NCI-H748 treated with DMSO at 0.1 percent for 48 hours (cell line): ENCODE data around the gene GDF7.

Source experiments
- DNase-seq: peaks from one replicate; lab custom pipeline; 2025; lab: John Stamatoyannopoulos, UW

GDF7 gene

GRCh38 chr2:20661421-20662307 lies 5.3 kb upstream of the GDF7 start:
- DNase-seq = peak; percentile 39

- DNase-seq = no peak
Observed at GRCh38 chr2:20662308-20662937, 4.5 kb upstream of the GDF7 start.

- DNase-seq = no peak
Observed at GRCh38 chr2:20663196-20664070, 3.5 kb upstream of the GDF7 start.

DNA sequence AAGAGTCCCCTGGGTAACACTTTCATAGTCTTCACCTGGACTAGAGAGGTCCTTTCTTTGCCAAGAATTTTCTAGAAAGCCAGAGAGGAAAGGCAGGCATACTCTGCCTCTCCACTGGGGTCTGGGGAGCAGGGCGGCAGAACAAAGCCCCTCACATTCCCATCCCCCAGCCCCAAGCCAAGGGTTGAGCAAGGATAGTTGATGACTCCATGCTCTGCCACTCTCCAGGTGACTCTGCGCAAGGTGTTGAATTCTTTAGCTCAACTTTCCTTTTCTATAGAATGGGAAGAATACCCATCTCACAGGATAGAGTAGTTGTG lies 2.9 kb upstream of the GDF7 start:
- DNase-seq = no peak

GRCh38 chr2:20664431-20665242 lies 2.3 kb upstream of the GDF7 start:
- DNase-seq = no peak

GRCh38 chr2:20665243-20666004 lies 1.5 kb upstream of the GDF7 start:
- no peak for DNase-seq

DNA sequence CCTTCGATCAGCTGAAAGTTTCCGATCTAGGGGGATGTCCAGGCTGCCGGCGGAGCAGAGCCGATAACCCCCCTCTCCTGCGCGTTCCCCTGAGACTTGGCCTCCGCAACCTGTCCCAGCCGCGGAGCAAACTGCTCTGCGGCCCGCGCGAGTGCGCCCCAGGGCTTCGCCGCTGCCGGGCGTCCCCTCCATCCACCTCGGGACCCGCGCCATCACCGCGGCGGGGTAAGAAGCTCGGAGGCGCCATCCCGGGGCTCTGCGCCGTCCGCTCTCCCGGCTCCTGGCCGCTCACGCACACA lies 990 bp upstream of the GDF7 start:
- DNase-seq = no peak

DNA sequence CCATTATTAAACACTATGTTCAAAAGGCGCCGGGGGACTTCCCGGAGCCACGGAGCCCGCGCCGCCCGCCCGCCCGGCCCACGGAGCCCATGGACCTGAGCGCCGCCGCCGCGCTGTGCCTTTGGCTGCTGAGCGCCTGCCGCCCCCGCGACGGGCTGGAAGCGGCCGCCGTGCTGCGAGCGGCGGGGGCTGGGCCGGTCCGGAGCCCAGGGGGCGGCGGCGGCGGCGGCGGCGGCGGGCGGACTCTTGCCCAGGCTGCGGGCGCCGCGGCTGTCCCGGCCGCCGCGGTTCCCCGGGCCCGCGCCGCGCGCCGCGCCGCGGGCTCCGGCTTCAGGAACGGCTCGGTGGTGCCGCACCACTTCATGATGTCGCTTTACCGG lies 197 bp downstream of the GDF7 start:
- no peak for DNase-seq

DNA sequence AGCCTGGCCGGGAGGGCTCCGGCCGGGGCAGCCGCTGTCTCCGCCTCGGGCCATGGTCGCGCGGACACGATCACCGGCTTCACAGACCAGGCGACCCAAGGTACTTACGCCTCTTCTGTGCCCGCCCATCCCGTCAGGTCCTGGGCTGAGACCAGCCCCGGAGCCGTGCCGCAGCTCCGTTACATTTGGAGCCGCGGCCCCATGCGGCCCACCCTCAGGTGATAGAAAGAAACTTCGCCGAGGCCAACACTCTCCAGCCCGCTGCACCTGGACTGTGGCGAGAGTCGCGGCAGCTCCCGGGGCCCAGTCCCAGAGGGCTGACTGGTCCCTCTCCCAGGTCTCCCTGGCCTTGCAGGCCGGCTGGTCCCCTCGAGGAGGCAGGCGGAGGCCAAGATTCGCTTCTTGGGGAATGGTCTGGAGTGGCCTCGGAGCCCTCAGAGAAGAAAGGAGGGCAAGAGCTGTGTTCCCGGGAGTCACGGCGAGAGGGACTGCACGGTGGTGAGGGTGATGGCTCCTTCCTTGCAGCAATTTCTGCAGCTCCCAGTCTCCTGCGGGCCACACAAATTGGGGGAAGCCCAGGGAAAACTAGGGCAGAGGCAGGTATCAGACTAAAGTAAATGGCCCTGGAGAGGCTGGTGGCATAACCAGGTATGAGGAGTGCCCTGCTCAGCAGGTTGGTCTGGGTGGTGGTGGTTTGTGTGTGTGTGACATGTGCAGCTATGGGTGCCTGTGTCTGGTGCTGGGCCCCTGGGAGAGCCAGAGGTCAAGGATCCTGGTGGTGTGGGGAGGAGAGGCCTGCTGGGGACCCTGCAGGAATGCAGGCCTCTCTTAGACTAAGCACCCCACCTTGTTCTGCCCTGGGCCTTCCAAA lies 822 bp downstream of the GDF7 start:
- no peak for DNase-seq

DNA sequence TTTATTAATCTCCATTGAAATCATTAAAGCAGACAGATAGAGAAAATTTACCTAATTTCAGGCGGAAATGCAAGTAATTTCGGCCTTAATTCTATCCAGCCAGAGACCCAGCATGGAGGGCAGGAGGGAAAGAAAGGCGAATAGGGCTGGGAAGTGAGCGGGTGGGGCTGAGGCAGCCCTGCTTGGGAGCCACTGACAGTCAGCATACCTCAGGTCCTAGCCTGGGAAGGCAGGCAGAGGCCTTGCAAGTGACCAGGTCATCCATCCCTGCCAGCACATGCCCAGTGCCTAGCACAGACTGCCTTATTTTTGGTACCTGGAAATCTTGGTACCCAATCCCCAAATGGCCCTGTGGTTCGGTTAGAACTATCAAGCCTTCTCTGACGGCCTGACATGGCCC lies 1.5 kb downstream of the GDF7 start:
- no peak for DNase-seq

- DNase-seq = no peak
Observed at GRCh38 chr2:20668871-20669475, 2.0 kb downstream of the GDF7 start.

DNA sequence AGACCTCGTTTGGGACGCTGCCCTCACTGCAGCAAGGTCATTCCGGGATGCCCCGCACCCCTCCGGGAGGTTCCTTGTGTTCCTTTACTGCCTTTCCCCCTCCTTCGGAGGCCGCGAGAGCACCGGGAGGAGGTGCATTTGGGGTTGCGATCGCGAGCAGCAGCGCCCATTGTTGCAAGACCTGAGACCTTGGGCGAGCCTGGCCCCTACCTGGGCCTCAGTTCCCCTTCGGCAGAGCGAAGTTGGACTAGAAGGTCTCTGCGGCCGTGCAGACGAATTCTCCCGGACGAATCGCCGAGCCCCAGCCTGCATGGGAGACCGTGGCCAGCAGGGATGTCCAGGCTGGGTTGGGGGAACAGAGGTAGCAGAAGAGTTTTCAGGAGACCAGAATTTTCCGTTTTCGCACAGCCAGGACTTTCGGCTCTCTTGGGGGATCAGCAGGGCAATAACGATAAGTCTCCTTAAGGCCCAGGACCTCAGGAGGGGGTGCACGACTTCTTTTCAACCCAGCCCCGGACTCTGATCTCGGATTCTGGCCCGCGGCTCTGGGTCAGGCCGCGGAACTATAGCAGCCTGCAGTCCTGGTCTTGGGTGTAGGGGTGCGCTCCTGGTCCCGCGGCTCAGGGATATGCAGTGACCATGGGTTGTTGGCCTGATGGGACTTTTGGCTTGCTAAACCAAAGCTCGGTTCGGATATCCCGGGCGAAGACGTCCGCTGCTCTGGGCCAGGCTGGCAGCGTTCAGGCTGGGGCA lies 2.8 kb downstream of the GDF7 start:
- DNase-seq = no peak

DNA sequence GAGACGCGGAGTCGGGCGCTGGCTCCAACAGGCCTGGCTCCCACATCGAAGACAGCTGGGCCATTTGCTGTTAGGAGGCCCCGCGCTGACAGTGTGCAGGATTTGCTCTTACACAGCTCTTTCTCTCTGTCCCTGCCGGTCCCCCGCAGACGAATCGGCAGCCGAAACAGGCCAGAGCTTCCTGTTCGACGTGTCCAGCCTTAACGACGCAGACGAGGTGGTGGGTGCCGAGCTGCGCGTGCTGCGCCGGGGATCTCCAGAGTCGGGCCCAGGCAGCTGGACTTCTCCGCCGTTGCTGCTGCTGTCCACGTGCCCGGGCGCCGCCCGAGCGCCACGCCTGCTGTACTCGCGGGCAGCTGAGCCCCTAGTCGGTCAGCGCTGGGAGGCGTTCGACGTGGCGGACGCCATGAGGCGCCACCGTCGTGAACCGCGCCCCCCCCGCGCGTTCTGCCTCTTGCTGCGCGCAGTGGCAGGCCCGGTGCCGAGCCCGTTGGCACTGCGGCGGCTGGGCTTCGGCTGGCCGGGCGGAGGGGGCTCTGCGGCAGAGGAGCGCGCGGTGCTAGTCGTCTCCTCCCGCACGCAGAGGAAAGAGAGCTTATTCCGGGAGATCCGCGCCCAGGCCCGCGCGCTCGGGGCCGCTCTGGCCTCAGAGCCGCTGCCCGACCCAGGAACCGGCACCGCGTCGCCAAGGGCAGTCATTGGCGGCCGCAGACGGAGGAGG lies 3.5 kb downstream of the GDF7 start:
- no peak for DNase-seq

GRCh38 chr2:20671036-20671735 lies 4.2 kb downstream of the GDF7 start:
- no peak for DNase-seq

GRCh38 chr2:20671736-20672080 lies 4.8 kb downstream of the GDF7 start:
- DNase-seq = no peak

DNA sequence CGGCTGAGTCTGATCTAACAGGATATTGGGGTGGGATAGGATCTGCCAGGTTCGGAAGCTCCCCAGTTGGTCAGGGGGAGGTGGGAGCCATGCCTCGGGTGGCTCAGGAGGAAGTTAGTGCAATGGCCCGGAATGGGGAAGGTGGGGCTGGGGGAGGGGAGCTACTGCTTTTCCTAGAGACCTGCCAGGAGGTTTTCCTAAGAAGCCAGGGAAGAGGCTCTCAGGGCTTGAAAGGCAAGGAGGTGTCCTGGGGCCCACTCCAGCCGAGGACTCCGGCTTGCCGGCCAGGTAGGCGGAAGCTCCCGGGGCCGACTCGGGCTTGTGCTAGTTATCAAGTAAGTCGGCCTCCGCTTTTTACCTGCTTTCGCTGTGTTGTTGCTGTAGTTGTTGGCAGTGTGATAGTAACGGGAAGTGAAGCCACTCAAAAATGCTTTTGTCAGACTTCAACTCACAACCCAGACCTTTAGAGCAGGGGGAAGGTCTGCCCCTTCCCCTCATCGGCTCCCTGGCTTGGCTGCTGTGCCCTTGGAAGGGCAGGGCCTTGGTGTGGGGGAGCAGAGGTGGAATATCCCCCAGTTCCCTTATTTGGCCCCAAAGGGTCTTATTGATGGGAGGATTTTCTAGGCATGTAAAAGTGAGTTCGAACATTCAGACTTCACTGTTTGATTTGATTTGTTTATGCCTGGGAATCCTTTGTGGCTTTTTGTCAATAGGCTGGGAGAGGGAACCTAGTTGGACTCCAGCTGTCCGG lies 5.4 kb downstream of the GDF7 start:
- DNase-seq = no peak

- no peak for DNase-seq
Observed at GRCh38 chr2:20673686-20674308, 6.9 kb downstream of the GDF7 start.
